Stimulated activated CD8-positive, alpha-beta memory T cell treated with anti-CD3 and anti-CD28 coated beads, Interleukin-4, amount 100 ng/mL, for 4 hours (primary cell): ENCODE data around the gene ARPC1B.
"Not testable (repeated sequence)": the region's sequence is repeated elsewhere in the genome, so short reads cannot be mapped to it uniquely, and the experiment has no call there.

Experiments
- DNase-seq, 2 donors: peaks; one replicate each; pipeline ENCODE4 v3.0.0-alpha.2; 2020; ENCODE audit warnings: low read depth in 2 of 2, low spot score in 1 of 2

The ARPC1B gene

GRCh38 chr7:99374111-99375064 is at the start of gene ARPC1B:
ARPC1B (plus strand) TSS chr7:99374730; CDS start chr7:99385715, 10,985 bp downstream.
- peak; percentile 52 to 78 for DNase-seq

- DNase-seq, result no peak
These were observed 49.5 kb upstream of the ARPC1B start for GRCh38 chr7:99325001-99325493.

- DNase-seq, result peak; percentile 79
These were observed 48.7 kb upstream of the ARPC1B start, which contains the start of gene ARPC1A for GRCh38 chr7:99325592-99326407. ARPC1A (plus strand) TSS chr7:99325898; CDS start chr7:99333354, 7,456 bp downstream.

GRCh38 chr7:99326408-99326782 is 48.1 kb upstream of the ARPC1B start:
- DNase-seq, result no peak

GRCh38 chr7:99330314-99330961 is 44.1 kb upstream of the ARPC1B start:
- DNase-seq, result not testable (repeated sequence)

- no peak for DNase-seq
These were observed 43.5 kb upstream of the ARPC1B start for GRCh38 chr7:99331002-99331401.

GRCh38 chr7:99339595-99339994 is 34.9 kb upstream of the ARPC1B start:
- no peak for DNase-seq

- no peak for DNase-seq
These were observed 33.9 kb upstream of the ARPC1B start for GRCh38 chr7:99340659-99341058.

- DNase-seq, result no peak
These were observed 30.4 kb upstream of the ARPC1B start for GRCh38 chr7:99344061-99344647.

- not testable (repeated sequence) for DNase-seq
These were observed 23.9 kb upstream of the ARPC1B start for GRCh38 chr7:99350641-99351040.

- no peak for DNase-seq
These were observed 22.3 kb upstream of the ARPC1B start for GRCh38 chr7:99352247-99352646.

- DNase-seq, result no peak
These were observed 19.4 kb upstream of the ARPC1B start for GRCh38 chr7:99355098-99355497.

- no peak for DNase-seq
These were observed 16.6 kb upstream of the ARPC1B start for GRCh38 chr7:99357701-99358490.

- DNase-seq, result not testable (repeated sequence)
These were observed 16.0 kb upstream of the ARPC1B start for GRCh38 chr7:99358521-99358920.

- DNase-seq, result no peak
These were observed 14.9 kb upstream of the ARPC1B start for GRCh38 chr7:99359465-99360154.

- DNase-seq, result no peak
These were observed 11.7 kb upstream of the ARPC1B start for GRCh38 chr7:99362801-99363200.

GRCh38 chr7:99363286-99363685 is 11.2 kb upstream of the ARPC1B start:
- no peak for DNase-seq

- no peak for DNase-seq
These were observed 9.0 kb upstream of the ARPC1B start for GRCh38 chr7:99365318-99366141.
